Left lung (tissue), 10 donors: ENCODE data around the gene ARAF. TPM values are rescaled to one million over a fixed set of nuclear protein-coding genes. Genes with fewer than 3 reads are reported as not detected.
A peak's percentile ranks its signal among the peaks of the same experiment; 100 is the strongest.

ENCODE experiments used
- ATAC-seq: fragments of 200-7000 bp; cut with Tn5 transposase; one replicate; pipeline ENCODE4 v1.9.1; 2020; ENCODE audit warnings: moderate library complexity
- DNase-seq, 4 donors: peaks; one replicate each; pipeline ENCODE4 v3.0.0-alpha.2; 2013 to 2020
- H3K27ac ChIP-seq, 2 donors: fragments of 200-600 bp; sonication (generic) in 1 of 2; one replicate each; pipeline versions ENCODE4 v1.5.0 to v1.8.0; 2020 to 2021
- H3K27me3 ChIP-seq, 2 donors: fragments of 200-600 bp; sonication (generic) in 1 of 2; one replicate each; pipeline versions ENCODE4 v1.5.0 to v1.8.0; 2020 to 2021
- H3K36me3 ChIP-seq, 2 donors: fragments of 200-600 bp; sonication (generic) in 1 of 2; one replicate each; pipeline versions ENCODE4 v1.5.0 to v1.8.0; 2020 to 2021
- H3K4me1 ChIP-seq, 2 donors: fragments of 200-600 bp; one replicate each; pipeline ENCODE4 v1.8.0; 2021
- H3K4me3 ChIP-seq, 2 donors: fragments of 200-600 bp; sonication (generic) in 1 of 2; one replicate each; pipeline versions ENCODE4 v1.5.0 to v1.8.0; 2020 to 2021; ENCODE audit warnings: mild to moderate bottlenecking in 1 of 2
- H3K9me3 ChIP-seq, 2 donors: fragments of 200-600 bp; sonication (generic) in 1 of 2; one replicate each; pipeline versions ENCODE4 v1.5.0 to v1.8.0; 2020 to 2021
- CTCF ChIP-seq, 2 donors: fragments of 200-600 bp; sonication (generic) in 1 of 2; IDR thresholded peaks; one replicate each; pipeline versions ENCODE4 v1.5.0 to v1.8.0; 2021; ENCODE audit warnings: antibody characterized with exemption in 2 of 2
- intact Hi-C, 2 donors: fragments of 100-400 bp; cut with DNase I; formaldehyde crosslinking; loops; one replicate each; pipeline versions ENCODE4 v1.11.2 to v1.14.2; 2022
- polyA plus RNA-seq, 6 donors: library from polyadenylated mRNA; unstranded; fragments of 120-200 nt; gene quantifications; one replicate each; pipeline ENCODE4 v1.2.1, GENCODE V29; 2013; ENCODE audit not compliant: insufficient read length in 6 of 6
- total RNA-seq, 2 donors: library from RNA; stranded (reverse); fragmentation: NEBNext Ultra II Directional; extraction: Animal tissue kit (Norgen Biotek cat#: 25700); gene quantifications; one replicate each; pipeline ENCODE4 v1.2.1, GENCODE V29; 2021
- donor health status: DM: no; HTN: yes; CAD: no.
- donor health status: DM: no; HTN: no; CAD: no.

Gene ARAF
- total and polyA plus RNA-seq, 8 donors = 47.5 to 93.1 (median 54.4) TPM

- H3K27ac ChIP-seq = peak overlapping the region in 1 of 2 donors; percentile 61
- H3K4me3 ChIP-seq = no peak overlapping the region
- intact Hi-C loops = no loop called here
- DNase-seq (peak in 1 of 4 donors; percentile 70), ATAC-seq (peak; percentile 58)
- H3K36me3 ChIP-seq = no peaks in the 10 kb centered on the region
- no peaks in the 10 kb centered on the region for H3K9me3 ChIP-seq
- peaks cover 4 to 39% of the 10 kb centered on the region in 2 donors for H3K4me1 ChIP-seq
- no peak for TF ChIP-seq CTCF (IDR thresholded peaks at IDR 0.05)
- peaks cover 0 to 1% of the 10 kb centered on the region in 2 donors for H3K27me3 ChIP-seq
Observed at GRCh38 chrX:47579537-47579936, 18.5 kb downstream of the ARAF start.

- ATAC-seq (peak; percentile 90), DNase-seq (peak; percentile 75 to 95 (median 91))
- Histone ChIP-seq H3K4me1 (peaks cover 4 to 39% of the 10 kb centered on the region in 2 donors), H3K36me3 (peaks cover 0 to 19% of the 10 kb centered on the region in 2 donors), H3K27me3 (no peaks in the 10 kb centered on the region), H3K4me3 (peak within 1 kb of the TSS; percentile 27 to 52), H3K27ac (peak within 1 kb of the TSS; percentile 74 to 82), H3K9me3 (no peaks in the 10 kb centered on the region)
- intact Hi-C loops = no loop called here
- TF ChIP-seq CTCF (IDR thresholded peaks at IDR 0.05) = no peak
Observed at GRCh38 chrX:47581731-47582647, 21.0 kb downstream of the ARAF start, which contains the start of gene TIMP1. Gene TIMP1 (plus strand): TSS chrX:47582436. CDS start chrX:47583416, 980 bp downstream.

GRCh38 chrX:47583240-47583861 lies 22.3 kb downstream of the ARAF start:
- H3K4me1 ChIP-seq = peaks cover 4 to 34% of the 10 kb centered on the region in 2 donors
- DNase-seq = no peak
- H3K36me3 ChIP-seq = peaks cover 0 to 19% of the 10 kb centered on the region in 2 donors
- no peaks in the 10 kb centered on the region for H3K27me3 ChIP-seq
- peak overlapping the region in 1 of 2 donors; percentile 52 for H3K4me3 ChIP-seq
- ATAC-seq = no peak
- peak overlapping the region; percentile 7 to 48 for H3K27ac ChIP-seq
- intact Hi-C loops = no loop called here
- TF ChIP-seq CTCF (IDR thresholded peaks at IDR 0.05) = no peak
- H3K9me3 ChIP-seq = no peaks in the 10 kb centered on the region

GRCh38 chrX:47584714-47585113 lies 23.7 kb downstream of the ARAF start:
- ATAC-seq (no peak), DNase-seq (no peak)
- Histone ChIP-seq H3K36me3 (peaks cover 0 to 19% of the 10 kb centered on the region in 2 donors), H3K9me3 (no peaks in the 10 kb centered on the region), H3K27me3 (no peaks in the 10 kb centered on the region), H3K4me3 (peak overlapping the region in 1 of 2 donors; percentile 52), H3K27ac (no peak overlapping the region), H3K4me1 (peaks cover 0 to 23% of the 10 kb centered on the region in 2 donors)
- TF ChIP-seq CTCF (IDR thresholded peaks at IDR 0.05) = no peak
- intact Hi-C loops = no loop called here

GRCh38 chrX:47585273-47585672 lies 24.3 kb downstream of the ARAF start:
- no peak for TF ChIP-seq CTCF (IDR thresholded peaks at IDR 0.05)
- DNase-seq (no peak), ATAC-seq (no peak)
- intact Hi-C loops = no loop called here
- H3K27ac ChIP-seq = no peak overlapping the region
- H3K27me3 ChIP-seq = no peaks in the 10 kb centered on the region
- peaks cover 0 to 19% of the 10 kb centered on the region in 2 donors for H3K36me3 ChIP-seq
- peaks cover 0 to 23% of the 10 kb centered on the region in 2 donors for H3K4me1 ChIP-seq
- H3K4me3 ChIP-seq = peak overlapping the region in 1 of 2 donors; percentile 9
- no peaks in the 10 kb centered on the region for H3K9me3 ChIP-seq
